HG03280 (cell line): Measurements from ENCODE around the gene CRLF1.
A peak's percentile ranks its signal among the peaks of the same experiment; 100 is the strongest.

Experiments used
- ATAC-seq: cut with Tn5 transposase; IDR thresholded peaks from one replicate; pipeline ENCODE4 v1.9.1; 2021; ENCODE audit warnings: mild to moderate bottlenecking, moderate library complexity; ENCODE audit not compliant: unreplicated experiment

CRLF1 gene

DNA sequence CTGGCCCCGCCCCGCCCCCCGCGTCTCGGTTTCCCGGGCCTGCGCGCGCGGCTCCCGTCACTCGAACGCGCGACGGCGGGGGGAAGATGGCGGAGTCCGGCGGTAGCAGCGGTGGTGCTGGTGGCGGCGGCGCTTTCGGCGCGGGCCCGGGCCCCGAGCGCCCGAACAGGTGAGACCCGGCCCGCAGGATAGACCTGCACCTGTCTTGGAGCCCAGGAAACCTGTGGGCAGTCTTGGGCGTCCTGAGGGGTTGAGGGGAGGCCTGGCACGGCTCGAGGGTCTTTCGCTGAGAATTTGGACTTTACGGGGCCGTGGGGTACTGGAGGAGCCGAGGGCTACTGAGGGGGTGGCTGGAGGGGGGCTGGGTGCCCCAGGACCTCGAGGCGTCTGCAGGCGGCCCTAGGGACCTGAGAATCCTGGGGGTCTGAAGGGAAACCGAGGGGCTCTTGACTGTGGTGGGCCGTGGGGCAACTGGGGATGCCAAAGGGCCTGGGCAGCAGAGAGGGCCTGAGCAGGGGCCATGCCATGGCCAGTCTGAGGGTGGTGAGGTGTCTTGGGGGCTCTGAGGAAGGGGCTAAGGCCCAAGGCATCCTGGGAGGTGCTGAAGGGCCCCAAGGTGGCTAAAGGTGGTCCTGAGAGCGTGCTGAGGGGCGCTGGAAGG is 30.5 kb upstream of the CRLF1 start, which contains the start of gene KLHL26:
TSS of gene KLHL26 (plus strand) at position 60 of the 661 bp plus-strand sequence. CDS start at position 87, 27 bp downstream.
- ATAC-seq: no peak

DNA sequence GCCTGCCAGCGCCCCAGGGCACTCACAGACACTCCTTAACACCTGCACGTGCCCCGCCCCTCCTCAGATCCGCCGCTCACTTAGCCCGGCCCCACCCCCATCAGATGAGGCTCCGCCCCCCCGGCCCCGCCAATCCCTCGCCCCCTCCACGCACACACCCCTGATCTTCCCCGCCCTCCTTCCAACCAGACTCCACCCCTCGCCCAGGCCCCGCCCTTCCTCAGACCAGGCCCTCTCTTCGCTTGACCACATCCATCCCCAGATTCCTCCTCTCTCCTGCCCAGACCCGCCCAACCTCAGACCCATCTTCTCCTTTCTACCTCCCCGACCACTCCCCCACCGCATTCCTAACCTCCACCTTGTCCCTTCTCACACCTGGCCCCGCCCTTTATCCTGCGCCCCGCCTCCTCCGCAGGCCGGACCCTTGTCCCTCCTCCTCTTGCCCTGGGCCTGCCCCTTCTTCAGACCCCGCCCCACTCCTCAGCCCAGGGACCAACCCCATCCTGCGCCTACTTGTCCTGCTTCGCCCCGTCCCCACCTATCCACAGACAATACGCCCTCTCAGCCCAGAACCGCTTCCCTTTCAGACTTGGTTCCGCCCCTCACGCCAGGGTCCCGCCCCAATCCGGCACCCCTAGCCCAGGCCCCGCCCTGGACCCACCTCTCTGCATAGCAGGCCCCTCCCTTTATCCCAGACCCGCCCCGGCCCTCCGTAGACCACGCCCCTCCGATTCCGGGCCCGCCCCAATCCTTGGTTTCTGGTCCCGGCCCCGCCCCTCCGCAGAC is 29.8 kb upstream of the CRLF1 start:
- peak; percentile 87 for ATAC-seq

DNA sequence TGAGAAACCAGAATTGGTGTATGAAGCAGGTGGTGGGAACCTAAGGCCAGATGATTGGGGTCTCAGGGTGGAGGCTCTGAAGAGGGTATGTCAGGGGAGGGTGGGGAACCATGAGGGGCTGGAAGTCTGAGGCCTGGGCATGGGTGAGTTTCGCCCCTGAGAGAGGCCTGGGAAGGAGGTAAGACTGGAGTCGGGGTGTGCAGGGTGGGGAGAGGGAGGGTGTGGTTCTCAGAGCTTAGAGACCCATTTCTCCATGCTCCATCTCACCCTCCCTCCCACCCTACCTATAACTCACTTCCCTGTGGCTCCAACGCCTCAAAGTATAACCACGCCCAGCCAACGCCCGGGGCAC is 29.2 kb upstream of the CRLF1 start:
- no peak for ATAC-seq

DNA sequence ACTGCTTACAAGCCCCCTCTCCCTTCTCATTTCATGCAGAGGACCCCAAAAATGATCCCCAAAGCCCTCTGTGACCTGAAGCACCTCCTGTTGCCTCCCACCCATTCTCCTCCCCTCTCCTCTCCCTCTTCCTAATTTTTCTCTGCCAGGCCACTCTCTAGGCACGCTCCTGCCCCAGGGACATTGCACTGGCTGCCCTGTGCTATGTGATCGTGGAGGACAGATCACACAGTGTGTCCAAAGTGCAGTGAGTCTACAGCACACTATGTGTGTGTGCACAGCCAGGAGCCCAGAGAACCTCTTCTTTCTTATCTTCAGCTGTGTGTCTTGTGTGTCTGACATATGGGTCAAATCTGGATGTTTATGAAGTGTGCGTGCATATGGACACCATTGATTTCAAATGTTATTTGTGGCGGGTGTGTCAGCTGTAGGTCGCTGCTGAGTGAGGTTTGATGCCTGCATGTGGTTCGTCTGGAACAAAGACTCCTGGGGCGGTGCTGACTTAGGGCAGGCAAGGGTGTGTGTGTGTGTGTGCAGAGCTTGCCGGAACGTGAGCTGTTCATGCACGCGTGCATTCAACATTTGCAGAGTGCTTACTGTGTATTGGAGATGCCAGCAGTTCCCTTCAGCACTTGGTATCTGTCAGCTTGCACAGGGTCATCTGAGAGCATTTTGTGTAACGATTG is 28.2 kb upstream of the CRLF1 start:
- ATAC-seq: no peak

DNA sequence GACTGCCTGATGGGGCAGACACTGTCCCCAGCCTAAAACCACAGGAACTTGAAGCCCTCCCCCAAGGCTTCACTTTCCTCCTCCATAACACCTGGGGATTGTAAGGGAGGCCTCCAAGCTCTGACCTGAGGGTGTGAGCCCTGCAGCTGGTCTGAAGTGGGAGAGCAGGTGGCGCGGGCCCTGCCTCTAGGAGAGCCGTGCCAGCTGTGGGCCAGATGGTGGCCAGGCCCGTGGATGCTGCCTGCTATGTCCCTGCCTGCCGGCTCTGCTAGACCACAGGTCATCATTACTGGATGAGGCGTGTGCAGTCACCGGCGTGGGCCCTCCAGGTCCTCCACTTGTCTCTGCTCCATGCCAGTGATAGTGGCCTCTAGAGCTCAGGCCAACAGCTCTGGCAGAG is 26.7 kb upstream of the CRLF1 start:
- no peak for ATAC-seq

DNA sequence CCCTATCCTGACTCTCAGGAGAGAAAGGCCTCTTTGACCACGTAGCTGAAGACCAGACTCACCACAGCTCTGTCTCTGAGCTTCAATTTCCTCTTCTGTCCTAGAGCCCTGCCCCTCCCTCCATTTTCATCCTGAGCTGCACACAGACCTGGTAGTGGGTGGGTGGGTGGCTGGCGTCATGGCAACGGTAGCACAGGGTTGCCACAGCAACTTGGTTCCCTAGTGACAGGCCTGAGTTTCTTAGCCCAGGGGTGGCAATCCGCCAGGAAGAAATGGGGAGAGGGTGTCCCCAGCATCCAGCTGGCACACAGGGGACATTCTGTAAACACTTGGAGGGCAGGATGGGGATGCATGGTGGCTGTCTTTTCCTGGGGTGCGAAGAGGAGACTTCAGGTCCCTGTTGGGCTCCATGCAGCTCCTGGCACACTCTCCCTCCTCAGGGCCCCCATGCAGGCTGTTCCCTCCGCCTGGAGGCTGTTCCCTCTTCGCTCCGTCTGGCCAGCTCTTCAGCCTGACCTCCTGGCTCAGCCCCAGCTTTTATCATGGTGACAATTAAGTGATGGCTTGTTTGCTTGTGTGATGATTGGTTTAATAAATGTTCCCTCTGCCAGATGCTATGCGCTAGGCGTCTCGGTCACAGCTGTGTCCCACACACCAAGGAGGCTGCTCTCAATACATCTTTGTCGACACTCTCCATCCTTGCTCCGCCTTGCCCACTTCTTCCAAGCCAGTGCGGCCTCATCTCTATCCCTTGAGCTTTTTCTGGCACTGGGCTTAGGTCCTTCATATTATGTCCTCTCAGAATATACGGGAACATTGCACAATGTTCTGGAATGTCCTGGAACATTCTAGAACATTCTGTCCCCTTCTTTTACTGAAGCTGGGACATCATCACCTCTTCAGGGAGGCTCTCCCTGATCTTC is 22.8 kb upstream of the CRLF1 start:
- no peak for ATAC-seq

DNA sequence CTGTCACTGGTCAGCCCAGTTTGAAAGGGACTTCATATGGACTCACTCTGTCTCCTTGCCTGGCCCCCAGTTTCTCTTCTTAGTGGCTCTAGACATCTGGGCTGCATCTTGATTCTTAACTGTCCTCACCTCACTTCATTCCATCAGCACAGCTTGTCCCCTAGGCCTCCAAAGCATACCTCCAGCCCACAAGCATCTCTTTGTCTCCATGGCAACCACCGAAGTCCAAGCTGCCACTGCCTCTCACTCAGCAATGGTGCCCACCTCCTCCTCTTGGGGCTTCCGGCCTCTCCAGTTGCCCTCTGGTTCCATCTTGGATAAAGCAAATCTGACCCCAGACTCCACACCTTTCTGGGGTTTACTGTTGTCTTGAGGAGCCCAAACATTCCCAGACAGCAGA is 20.3 kb upstream of the CRLF1 start:
- ATAC-seq: no peak

DNA sequence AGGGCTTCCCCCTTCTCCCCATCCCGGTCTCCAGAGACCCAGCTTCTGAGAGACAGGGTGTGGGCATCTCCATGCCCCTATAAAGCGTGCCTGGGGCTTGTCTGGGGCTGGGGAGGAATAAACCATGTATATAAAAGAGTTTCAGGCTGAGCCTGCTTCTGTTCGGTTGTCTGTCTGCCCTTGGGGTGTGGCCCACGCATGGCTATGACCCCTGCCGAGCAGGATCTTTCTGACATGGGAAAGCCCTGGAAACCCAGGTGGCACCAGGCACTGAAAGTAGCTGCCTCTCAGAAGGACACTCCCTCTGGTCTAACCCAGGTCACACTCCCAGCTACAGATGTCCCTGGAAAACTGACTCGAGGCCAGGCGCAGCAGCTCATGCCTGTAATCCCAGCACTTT is 14.3 kb upstream of the CRLF1 start:
- ATAC-seq: no peak

DNA sequence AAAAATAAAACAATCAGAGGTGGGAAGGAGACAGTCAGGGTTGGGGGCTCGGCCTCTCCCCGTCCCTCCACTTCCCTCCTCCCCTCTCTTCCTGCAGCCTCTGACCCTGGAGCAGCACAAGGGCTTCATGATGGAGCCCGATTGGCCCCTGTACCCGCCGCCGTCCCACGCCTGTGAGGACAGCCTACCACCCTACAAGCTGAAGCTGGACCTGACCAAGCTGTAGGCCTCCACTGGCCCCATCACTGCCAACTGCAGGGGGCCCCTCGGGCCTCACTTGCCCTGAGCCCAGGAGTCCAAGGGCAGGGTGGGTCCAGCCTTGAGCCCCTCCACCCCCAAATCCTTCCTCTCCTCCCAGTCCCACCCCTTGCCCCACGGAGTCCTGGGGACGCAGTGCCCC is 13.7 kb upstream of the CRLF1 start:
- ATAC-seq: no peak

DNA sequence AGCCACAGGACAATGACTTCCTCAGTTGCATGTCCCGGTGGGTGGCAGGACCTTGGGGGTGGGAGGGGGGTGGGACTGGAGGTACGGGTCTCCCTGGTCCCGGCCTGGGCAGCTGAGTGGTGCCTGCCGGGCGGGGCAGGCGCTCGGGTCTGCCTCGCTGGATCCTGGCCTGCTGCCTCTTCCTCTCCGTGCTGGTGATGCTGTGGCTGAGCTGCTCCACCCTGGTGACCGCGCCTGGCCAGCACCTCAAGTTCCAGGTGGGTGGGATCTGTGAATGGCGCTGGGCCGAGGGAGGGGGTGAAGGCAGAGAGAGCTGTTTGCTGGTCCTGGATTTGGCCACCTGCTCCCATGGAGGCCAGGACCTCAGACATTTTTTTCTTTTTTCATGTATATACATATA is 11.6 kb upstream of the CRLF1 start:
- ATAC-seq: no peak

DNA sequence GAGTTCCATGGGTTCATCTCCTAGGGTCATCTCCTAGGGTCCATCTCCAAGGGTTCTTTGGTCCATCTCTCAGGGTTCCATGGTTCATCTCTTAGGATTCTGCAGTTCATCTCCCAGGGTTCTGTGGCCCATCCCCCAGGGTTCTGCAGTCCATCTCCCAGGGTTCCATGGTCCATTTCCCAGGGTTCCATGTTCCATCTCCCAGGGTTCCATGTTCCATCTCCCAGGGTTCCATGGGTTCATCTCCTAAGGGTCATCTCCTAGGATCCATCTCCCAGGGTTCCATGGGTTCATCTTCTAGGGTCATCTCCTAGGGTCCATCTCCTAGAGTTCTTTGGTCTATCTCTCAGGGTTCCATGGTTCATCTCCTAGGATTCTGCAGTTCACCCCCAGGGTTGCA is 11.0 kb upstream of the CRLF1 start:
- no peak for ATAC-seq

DNA sequence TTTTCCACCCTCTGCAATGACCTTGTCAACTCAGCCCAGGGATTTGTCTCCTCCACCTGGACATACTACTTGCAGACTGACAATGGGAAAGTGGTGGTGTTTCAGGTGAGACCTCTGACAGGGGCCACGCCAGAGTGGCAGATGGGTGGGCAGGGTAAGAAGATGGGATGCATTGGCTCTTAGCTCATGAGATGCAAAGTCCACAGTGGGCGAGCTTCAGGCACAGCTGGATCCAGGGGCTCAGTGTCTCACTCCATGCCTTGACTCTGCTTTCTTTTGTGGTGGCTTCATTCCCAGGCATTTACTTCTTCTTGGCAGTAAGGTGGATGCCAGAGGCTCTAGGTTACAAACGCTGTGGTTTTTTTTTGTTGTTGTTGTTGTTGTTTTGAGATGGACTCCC is 9.4 kb upstream of the CRLF1 start:
- no peak for ATAC-seq

DNA sequence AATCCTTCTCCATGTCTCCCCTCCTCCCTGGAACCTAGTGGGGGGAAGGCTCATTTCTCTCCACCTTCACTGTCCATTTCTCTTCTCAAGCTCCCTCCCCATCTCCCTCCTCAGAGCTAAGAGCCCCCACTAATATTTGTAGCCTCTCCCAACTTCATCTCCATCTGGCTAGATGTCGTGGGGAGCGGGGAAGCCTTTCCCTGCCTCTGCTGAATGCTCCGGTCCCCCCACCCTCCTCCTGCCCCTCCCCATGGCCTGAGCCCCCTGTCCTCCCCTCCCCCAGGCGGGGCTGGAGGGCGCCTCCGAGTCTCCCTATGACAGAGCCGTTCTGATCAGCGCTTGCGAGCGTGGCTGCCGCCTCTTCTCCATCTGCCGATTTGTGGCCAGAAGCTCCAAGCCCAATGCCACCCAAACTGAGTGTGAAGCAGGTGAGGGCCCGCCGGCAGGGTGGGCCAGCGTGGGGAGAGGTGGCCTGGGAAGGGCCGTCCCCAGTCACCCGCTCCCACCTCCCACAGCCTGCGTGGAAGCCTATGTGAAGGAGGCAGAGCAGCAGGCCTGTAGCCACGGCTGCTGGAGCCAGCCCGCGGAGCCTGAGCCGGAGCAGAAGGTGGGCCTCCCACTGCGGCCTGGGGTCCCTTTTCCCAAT is 7.1 kb upstream of the CRLF1 start:
- no peak for ATAC-seq

DNA sequence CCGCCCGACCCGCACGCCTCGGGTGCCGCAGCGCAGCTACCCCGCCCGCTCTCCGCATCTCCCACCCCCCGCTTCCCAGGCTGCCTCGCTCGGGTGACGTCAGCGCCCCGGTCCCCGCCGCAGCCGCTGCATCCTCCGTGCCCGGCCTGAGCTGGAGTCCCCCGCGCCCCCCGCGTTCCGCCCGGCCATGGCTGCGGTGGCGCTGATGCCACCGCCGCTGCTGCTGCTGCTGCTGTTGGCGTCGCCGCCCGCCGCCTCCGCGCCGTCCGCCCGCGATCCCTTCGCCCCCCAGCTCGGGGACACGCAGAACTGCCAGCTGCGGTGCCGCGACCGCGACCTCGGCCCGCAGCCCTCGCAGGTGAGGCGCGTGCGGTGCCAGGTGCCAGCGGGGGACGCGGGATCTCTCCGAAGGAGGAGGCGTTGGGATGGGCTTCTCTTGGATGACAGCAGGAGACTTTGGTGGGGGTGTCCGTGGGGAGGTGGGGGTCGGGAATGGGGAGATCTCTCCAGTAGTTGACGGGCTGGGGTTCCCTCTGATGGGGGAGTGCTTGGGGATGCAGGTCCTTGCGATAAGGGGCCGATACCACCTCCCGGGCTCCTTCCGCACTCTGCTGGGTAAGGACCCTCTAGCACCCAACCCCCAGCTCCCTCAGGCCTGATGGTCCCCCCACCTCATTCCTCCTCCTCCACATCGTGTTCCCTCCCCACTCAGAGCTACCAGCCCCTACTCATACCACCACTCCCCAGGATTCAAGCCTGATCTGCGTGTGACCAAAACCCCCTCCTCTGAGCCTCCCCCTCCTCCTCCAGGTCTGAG is 6.4 kb upstream of the CRLF1 start, which contains the start of gene TMEM59L:
TSS of gene TMEM59L (plus strand) at position 99 of the 817 bp plus-strand sequence. CDS start at position 188, 89 bp downstream.
- ATAC-seq: no peak

DNA sequence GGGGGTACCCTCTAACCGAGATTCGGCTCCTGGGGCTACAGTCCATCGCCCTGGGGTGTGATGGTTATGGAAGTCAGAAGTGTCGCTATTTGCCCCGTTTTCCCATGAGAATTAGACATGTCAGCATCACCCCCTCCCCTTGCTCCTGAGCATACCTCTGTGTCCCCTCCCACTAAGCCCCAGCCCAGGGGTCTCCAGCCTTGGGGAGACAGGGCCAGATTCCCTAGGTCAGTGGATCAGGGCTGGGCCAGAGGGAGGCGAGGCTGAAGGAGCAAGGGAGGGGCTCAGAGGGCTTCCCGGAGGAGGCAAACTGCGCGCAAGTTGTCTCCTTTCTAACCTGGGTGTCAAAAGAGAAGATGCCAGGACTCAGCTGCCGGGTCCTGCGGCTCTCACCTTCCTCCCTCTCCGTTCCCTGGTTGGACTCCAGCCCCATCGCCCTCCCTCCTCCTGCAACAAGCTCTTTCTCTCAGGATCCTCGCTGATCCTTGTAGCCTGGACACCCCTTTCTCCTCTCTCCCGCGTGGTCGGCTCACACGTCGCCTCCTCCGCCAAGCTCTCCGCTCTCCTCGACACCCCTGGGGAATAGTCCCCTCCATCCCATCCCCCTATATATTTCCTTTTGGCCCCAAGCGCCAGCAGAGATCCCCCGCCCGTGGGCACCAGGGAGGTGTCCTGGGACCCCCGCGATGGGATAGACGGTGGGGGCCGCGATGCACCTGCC is 5.6 kb upstream of the CRLF1 start:
- no peak for ATAC-seq

DNA sequence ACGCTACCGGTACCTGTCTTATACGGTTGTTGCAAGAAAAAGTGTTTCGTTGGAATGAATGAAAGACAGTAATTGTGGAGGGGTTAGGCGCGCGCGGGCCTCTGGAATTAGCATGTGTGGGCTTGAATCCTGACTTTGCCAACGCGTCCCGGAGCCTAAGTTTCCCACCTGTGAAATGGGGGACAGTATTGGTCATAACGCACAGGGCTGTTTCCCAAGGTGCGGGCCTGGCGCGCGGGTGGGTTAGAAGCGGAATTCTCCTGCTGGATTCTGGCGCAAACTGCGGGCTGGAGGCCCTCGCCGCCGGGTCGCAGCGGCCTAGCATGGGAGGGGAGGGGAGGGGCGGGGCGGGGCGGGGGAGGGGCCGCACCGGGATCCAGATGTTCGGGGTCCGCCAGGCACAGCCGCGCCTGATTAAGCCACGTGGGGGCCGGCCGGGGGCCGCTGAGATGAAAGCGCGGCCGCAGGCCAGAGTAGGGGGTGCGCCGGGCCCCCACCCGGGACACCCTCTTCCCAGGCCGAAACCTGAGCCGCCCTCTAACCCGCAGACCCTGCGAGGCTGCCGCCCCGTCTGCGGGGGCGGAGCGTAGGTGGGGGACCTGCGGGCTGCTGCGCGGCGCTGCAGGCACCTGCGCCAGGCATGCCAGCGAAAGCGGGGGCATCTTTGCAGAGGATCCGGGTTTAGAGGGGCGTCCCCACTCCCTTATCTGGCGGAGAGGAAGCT is 4.9 kb upstream of the CRLF1 start:
- no peak for ATAC-seq

DNA sequence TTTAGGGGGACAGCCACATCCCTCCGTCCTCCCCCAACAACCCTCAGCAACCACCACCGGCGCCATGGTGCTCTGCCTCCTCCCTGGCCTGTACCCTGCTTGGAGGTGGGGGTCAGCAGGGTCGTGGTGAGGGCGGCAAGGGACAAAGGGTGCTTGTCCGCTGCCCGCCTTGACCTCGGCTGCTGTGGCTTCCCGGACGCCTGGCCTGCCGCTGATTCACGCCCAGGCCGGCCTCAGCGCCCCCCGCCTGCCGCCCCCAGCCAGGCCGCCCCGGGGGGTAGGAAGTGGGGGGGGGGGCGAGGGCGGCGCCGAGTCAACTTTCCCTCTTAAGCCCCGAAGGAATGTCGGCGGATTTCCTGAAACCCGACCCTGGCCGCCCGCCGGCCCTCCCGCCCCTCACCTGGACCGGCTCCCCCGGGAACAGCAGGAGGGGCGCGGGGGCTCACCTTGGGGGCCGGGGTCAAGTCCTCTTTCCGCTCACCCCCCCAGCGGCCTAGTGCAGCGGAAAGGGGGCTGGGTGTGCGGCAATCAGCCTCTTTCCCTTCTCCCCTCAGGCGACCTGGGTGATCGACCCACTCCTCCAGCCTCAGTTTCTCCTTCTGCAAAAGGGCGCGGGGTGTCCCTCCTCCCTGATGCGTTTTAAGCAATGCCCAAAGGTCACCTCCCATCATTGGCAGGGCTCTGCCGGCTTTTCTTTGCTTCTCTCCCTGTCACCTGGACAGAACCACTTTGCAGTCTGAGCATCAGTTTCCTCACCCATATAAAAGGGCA is 4.1 kb upstream of the CRLF1 start:
- no peak for ATAC-seq

DNA sequence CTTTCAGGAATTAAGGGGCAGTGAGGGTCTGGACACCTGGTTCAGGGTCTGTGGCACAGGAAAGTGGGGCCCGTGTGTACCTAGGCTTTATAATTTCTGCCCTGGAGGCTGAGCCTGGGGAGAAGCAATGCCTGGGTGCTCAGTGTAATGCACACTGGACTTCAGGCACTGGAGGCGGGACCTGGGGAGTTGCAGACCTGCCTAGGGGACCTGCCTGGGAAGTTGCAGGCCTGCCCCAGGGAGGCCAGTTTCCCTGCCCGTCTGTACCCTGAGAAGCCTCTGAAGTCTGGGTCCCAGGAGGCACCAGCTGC is 3.6 kb upstream of the CRLF1 start:
- ATAC-seq: no peak
